HepG2 (cell line): ENCODE measurements around the gene NSF.
"Not testable (repeated sequence)": the region's sequence is repeated elsewhere in the genome, so short reads cannot be mapped to it uniquely, and the experiment has no call there.

Experiments
- CTCF ChIP-seq: sonication (generic); formaldehyde crosslinking; IDR thresholded peaks from 2 replicates; pipeline ENCODE4 v1.5.0; 2020; ENCODE audit warnings: mild to moderate bottlenecking, missing genetic modification reagents, moderate library complexity
- MAZ ChIP-seq, 2 experiments: sonication (generic) in 1 of 2; formaldehyde crosslinking in 1 of 2; IDR thresholded peaks; 2 replicates each; pipeline versions ENCODE4 v1.5.0 to v1.6.1; 2012 to 2020; ENCODE audit warnings: low read depth in 2 of 2, mild to moderate bottlenecking in 2 of 2, borderline replicate concordance in 1 of 2, improper control_type of control experiment in 1 of 2, low read length in 1 of 2, missing genetic modification reagents in 1 of 2, moderate library complexity in 1 of 2
- MZF1 ChIP-seq: sonication (generic); formaldehyde crosslinking; IDR thresholded peaks from 2 replicates; pipeline ENCODE4 v1.8.1; 2023; ENCODE audit warnings: mild to moderate bottlenecking, missing genetic modification reagents, borderline replicate concordance
- SRF ChIP-seq: IDR thresholded peaks from 2 replicates; pipeline ENCODE4 v1.6.1; 2011; ENCODE audit warnings: mild to moderate bottlenecking, low read depth, low read length, moderate library complexity

GRCh38 chr17:46623790-46624189 is 33.3 kb downstream of the NSF start:
- TF ChIP-seq SRF; MZF1 (CRISPR knock-in tag); CTCF (CRISPR knock-in tag); MAZ (IDR thresholded peaks at IDR 0.05; ENCODE audit: borderline replicate concordance, low read depth, low read length); MAZ (CRISPR knock-in tag; IDR thresholded peaks at IDR 0.05; ENCODE audit: low read depth): not testable (repeated sequence)
